Hepatocyte (in vitro differentiated cells): ENCODE measurements around the gene TNRC6A.

Experiments
- CTCF ChIP-seq: fragments of 200-600 bp; sonication (generic); IDR thresholded peaks from 2 replicates; pipeline ENCODE4 v1.5.1; 2016; ENCODE audit warnings: antibody characterized with exemption, mild to moderate bottlenecking; ENCODE audit not compliant: poor library complexity
- EZH2 ChIP-seq: fragments of 200-600 bp; sonication (generic); IDR thresholded peaks from 2 replicates; pipeline ENCODE4 v1.6.1; 2016; ENCODE audit warnings: antibody characterized with exemption, mild to moderate bottlenecking, borderline replicate concordance

- TF ChIP-seq CTCF: no peak
- no peak for TF ChIP-seq EZH2
These were observed 110.0 kb downstream of the TNRC6A start for GRCh38 chr16:24839347-24839972.
